Measurements from ENCODE around the gene TMEM50A. TPM values are rescaled to one million over a fixed set of nuclear protein-coding genes. Genes with fewer than 3 reads are reported as not detected.
A peak's percentile ranks its signal among the peaks of the same experiment; 100 is the strongest.
"Not testable (repeated sequence)": the region's sequence is repeated elsewhere in the genome, so short reads cannot be mapped to it uniquely, and the experiment has no call there.

TMEM50A gene
- total and polyA plus RNA-seq, 7 donors: 38.1 to 153 (median 60.7) TPM

DNA sequence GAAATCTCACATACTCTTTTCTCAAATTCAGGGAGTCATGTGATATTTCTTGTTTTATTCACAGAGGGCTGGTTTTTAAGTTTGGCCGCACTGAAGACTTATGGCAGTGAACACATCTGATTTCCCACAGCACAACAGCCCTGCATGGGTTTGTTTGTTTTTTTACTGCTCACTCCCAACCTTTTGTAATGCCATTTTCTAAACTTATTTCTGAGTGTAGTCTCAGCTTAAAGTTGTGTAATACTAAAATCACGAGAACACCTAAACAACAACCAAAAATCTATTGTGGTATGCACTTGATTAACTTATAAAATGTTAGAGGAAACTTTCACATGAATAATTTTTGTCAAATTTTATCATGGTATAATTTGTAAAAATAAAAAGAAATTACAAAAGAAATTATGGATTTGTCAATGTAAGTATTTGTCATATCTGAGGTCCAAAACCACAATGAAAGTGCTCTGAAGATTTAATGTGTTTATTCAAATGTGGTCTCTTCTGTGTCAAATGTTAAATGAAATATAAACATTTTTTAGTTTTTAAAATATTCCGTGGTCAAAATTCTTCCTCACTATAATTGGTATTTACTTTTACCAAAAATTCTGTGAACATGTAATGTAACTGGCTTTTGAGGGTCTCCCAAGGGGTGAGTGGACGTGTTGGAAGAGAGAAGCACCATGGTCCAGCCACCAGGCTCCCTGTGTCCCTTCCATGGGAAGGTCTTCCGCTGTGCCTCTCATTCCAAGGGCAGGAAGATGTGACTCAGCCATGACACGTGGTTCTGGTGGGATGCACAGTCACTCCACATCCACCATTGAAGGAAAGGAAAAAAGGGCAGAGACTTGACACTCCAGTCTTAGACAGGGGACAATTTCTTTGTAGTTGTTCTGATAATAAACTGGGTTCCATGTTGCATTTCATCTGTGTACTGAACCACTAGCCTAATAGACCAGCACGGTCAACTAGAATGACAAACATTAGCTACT, 22.8 kb downstream of the TMEM50A start:
- Histone ChIP-seq H3K27me3 (no peaks in the 10 kb centered on the region), H3K27ac (peak overlapping the region in 1 of 4 donors; percentile 10), H3K9me3 (no peaks in the 10 kb centered on the region), H3K4me3 (no peak overlapping the region), H3K36me3 (peaks cover 4 to 62% (median 30%) of the 10 kb centered on the region in 4 donors), H3K4me1 (no peaks in the 10 kb centered on the region)
- DNase-seq: no peak
- TF ChIP-seq POLR2A (IDR thresholded peaks at IDR 0.05): no peak
- TF ChIP-seq, protein P1, sequence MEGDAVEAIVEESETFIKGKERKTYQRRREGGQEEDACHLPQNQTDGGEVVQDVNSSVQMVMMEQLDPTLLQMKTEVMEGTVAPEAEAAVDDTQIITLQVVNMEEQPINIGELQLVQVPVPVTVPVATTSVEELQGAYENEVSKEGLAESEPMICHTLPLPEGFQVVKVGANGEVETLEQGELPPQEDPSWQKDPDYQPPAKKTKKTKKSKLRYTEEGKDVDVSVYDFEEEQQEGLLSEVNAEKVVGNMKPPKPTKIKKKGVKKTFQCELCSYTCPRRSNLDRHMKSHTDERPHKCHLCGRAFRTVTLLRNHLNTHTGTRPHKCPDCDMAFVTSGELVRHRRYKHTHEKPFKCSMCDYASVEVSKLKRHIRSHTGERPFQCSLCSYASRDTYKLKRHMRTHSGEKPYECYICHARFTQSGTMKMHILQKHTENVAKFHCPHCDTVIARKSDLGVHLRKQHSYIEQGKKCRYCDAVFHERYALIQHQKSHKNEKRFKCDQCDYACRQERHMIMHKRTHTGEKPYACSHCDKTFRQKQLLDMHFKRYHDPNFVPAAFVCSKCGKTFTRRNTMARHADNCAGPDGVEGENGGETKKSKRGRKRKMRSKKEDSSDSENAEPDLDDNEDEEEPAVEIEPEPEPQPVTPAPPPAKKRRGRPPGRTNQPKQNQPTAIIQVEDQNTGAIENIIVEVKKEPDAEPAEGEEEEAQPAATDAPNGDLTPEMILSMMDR (IDR thresholded peaks at IDR 0.05): no peak
- TF ChIP-seq EP300 (IDR thresholded peaks at IDR 0.05): no peak
- no peak for TF ChIP-seq POLR2AphosphoS5 (IDR thresholded peaks at IDR 0.05)
- intact Hi-C loops (cut with DNase I): no loop called here
- 89 to 90% methylated on average over 7 of the region's 7 CpGs for WGBS, 2 donors

DNA sequence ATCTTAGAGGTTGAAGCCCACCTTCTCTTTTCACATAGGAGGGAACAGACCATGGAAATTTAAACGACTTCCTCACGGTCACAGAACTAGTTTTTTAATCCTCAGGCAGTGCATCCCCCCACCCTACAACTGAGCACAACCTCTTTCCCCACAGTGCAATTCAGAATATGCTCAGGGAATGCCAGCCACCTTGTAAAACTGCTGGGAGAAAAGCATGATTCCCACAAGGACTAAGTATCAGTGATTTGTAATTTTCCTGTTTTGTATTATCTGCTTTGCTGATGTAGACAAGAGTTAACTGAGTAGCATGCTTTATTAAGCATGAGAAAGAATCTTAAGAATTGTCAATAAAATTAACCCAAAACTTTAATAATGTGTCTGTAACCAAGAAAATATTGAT, 23.8 kb downstream of the TMEM50A start:
- H3K4me1 ChIP-seq: no peaks in the 10 kb centered on the region
- intact Hi-C loops (cut with DNase I): no loop called here
- no peak for TF ChIP-seq POLR2A (IDR thresholded peaks at IDR 0.05)
- no peak for TF ChIP-seq POLR2AphosphoS5 (IDR thresholded peaks at IDR 0.05)
- TF ChIP-seq, protein P1 (IDR thresholded peaks at IDR 0.05): no peak
- TF ChIP-seq EP300 (IDR thresholded peaks at IDR 0.05): no peak
- peaks cover 0 to 51% (median 23%) of the 10 kb centered on the region in 4 donors for H3K36me3 ChIP-seq
- H3K9me3 ChIP-seq: no peaks in the 10 kb centered on the region
- no peak overlapping the region for H3K4me3 ChIP-seq
- H3K27ac ChIP-seq: peak overlapping the region in 2 of 4 donors; percentile 10 to 17
- no peak for DNase-seq
- no peaks in the 10 kb centered on the region for H3K27me3 ChIP-seq
- WGBS, 2 donors: 79 to 85% methylated on average over 2 of the region's 2 CpGs

DNA sequence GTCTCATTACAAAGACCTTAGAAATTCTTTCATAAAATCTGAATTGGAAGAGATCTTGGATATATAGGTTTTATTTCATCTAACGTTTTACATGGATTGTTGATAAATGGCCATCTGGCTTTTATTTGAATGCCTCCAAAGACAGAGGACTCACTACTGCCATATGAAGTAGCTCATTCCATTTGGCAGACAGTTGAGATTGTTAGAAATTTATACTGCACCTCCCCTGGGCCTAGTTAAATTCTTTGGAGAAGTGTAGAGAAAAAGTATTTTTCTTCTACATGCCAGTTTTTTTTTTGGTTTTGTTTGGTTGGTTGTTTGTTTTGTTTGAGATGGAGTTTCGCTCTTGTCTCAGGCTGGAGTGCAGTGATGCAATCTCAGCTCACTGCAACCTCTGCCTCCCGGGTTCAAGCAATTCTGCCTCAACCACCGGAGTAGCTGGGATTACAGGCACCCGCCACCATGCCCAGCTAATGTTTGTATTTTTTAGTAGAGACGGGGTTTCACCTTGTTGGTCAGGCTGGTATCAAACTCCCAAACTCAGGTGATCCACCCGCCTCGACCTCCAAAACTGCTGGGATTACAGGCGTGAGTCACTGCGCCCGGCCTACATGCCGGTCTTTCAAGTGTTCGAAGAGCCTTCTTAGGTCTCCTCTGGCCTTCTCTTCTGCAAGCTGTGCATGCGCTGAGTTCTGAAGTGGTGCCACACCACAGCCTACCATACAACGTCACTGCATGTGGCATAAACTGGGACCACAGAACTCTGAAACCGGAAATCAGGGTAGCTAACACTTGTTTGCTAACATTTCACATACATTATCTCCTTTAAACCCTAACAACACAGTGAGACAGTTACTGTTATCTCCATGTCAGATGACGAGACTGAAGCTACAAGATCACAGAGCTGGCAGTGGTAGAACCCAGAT, 24.8 kb downstream of the TMEM50A start:
- H3K27ac ChIP-seq; H3K9me3 ChIP-seq; H3K27me3 ChIP-seq; H3K4me3 ChIP-seq; intact Hi-C loops (cut with DNase I); DNase-seq; H3K4me1 ChIP-seq: not testable (repeated sequence)
- peaks cover 0 to 42% (median 18%) of the 10 kb centered on the region in 4 donors for H3K36me3 ChIP-seq
- no CpG with 5 or more reads among the region's 17 CpGs for WGBS, 2 donors

DNA sequence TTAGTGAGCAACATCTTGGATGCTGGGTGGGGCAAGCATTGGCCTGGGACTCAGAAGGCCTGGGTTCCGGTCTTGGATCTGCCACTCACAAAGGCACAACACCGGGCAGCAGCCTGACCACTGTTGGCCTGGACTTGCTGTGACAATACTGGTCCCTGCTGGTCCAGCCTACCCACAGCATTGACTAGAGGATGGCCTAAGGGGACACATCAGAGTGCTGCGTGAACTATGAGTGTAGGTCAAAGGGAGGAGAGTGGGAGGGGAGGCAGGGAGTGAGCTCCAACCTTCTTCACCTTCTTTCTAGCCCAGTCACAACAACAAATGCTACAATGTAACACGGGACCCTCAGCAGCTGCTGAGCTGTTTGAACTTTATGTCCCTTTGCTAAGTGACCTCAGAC, 31.1 kb downstream of the TMEM50A start:
- no peak overlapping the region for H3K4me3 ChIP-seq
- H3K27ac ChIP-seq: no peak overlapping the region
- H3K9me3 ChIP-seq: no peaks in the 10 kb centered on the region
- intact Hi-C loops (cut with DNase I): no loop called here
- TF ChIP-seq POLR2AphosphoS5 (IDR thresholded peaks at IDR 0.05): no peak
- TF ChIP-seq, protein P1 (IDR thresholded peaks at IDR 0.05): no peak
- no peak for TF ChIP-seq EP300 (IDR thresholded peaks at IDR 0.05)
- no peak for TF ChIP-seq POLR2A (IDR thresholded peaks at IDR 0.05)
- WGBS, 2 donors: 94 to 95% methylated on average over 4 of the region's 4 CpGs
- H3K36me3 ChIP-seq: no peaks in the 10 kb centered on the region
- no peak for DNase-seq
- H3K27me3 ChIP-seq: no peaks in the 10 kb centered on the region
- no peaks in the 10 kb centered on the region for H3K4me1 ChIP-seq

DNA sequence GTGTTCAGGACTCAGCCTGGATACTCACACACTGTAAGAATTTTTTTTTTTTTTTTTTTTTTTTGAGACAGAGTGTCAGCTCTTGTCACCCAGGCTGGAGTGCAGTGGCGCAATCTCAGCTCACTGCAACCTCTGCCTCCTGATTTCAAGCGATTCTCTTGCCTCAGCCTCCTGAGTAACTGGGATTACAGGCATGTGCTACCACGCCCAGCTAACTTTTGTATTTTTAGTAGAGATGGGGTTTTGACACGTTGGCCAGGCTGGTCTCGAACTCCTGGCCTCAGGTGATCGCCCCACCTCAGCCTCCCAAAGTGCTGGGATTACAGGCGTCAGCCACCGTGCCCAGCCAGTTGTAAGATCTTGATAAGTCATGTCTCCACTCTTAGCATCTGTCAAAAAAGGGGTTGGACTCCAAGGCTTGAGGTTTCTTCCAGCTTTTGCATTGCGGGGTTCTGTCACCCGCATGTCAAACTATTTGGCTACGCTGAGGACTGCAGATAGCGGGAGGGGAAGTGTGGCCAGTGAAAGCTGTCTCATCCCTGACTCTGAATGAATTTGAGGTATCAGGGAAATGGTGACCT, 31.6 kb downstream of the TMEM50A start:
- intact Hi-C loops (cut with DNase I): not testable (repeated sequence)

DNA sequence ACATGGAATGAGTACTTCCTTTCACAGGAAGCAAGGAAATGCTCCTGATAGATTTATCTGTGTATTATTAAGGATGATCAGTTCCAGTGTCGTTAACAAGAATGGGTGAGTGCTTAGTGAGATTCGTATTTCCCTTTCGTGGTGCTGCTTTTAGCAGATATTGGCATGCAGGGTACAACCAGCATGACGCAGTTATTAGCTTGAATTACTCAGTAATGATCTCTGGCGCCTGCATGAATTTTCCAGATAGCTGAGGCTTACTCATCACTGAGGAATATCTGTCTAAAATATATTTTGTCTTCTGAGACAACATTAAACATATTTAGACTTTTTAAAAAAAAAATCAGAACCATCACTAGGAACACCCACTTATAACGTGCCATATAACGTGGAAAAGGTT, 33.6 kb downstream of the TMEM50A start:
- 82 to 86% methylated on average over 7 of the region's 7 CpGs for WGBS, 2 donors
- H3K9me3 ChIP-seq; H3K27me3 ChIP-seq; intact Hi-C loops (cut with DNase I); H3K4me1 ChIP-seq; H3K27ac ChIP-seq; H3K36me3 ChIP-seq; DNase-seq; H3K4me3 ChIP-seq: not testable (repeated sequence)

More for the DNA sequence above, 31.6 kb downstream of the TMEM50A start:
- not testable (repeated sequence) for DNase-seq, H3K4me3 ChIP-seq, H3K36me3 ChIP-seq, H3K27me3 ChIP-seq, H3K4me1 ChIP-seq, H3K27ac ChIP-seq, H3K9me3 ChIP-seq
- 89 to 93% methylated on average over 12 of the region's 12 CpGs for WGBS, 2 donors

DNA sequence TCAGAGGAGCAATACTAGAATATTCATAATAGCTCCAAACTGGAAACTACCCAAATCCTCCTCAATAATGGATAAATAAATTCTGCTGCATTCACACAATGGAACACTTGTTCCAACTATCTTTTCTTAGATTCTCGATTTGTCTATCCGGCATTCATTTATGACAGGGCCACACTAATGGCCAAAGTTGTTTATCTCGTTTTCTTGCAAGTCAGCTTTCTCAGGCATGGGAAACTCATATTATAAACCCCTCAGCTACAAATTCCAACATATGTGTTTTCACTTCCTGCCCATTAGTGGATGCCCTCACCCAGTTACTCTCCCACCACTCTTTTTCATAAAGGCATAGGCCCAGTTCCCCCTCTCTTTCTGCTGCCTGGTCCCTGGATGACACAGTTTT, 40.2 kb downstream of the TMEM50A start:
- H3K36me3 ChIP-seq; H3K9me3 ChIP-seq; DNase-seq; H3K4me3 ChIP-seq; intact Hi-C loops (cut with DNase I); H3K27ac ChIP-seq; H3K27me3 ChIP-seq; H3K4me1 ChIP-seq: not testable (repeated sequence)
- WGBS, 2 donors: 87 to 90% methylated on average over 3 of the region's 3 CpGs

DNA sequence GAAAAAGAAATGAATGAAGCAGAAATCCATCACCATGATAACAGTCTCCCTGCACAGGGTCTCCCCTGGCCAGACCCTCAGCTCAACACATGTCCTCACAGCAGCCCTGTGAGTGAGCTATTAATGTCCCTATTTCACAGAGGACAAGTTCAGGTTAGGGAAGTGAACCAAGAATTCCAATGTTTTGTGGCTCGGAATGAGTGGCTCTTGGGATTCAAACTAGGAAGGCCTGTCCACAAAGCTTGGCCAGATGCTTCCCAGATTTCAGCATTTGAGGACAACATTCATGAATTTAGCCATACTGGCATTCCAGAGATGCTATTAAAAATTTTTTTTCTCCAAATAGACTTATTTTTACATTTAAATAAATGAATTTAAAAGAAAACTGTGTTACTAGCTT, 44.4 kb downstream of the TMEM50A start:
- H3K4me1 ChIP-seq; H3K9me3 ChIP-seq; H3K27ac ChIP-seq; H3K27me3 ChIP-seq; H3K4me3 ChIP-seq; intact Hi-C loops (cut with DNase I); DNase-seq; H3K36me3 ChIP-seq: not testable (repeated sequence)
- WGBS, 2 donors: 87 to 93% methylated on average over 1 of the region's 1 CpG

Data from sigmoid colon (tissue), 7 donors.